GM12873 (cell line): ENCODE results near the gene SPIN1.

ENCODE experiments used
- CTCF ChIP-seq: IDR thresholded peaks from 2 replicates; pipeline ENCODE4 v1.5.1; 2012; ENCODE audit warnings: low read depth, mild to moderate bottlenecking, moderate library complexity, low read length, control low read depth; ENCODE audit not compliant: insufficient read depth; ENCODE audit errors: missing control alignments

Gene SPIN1

GRCh38 chr9:88362681-88363080, 25.6 kb upstream of the SPIN1 start:
- no peak for TF ChIP-seq CTCF

DNA sequence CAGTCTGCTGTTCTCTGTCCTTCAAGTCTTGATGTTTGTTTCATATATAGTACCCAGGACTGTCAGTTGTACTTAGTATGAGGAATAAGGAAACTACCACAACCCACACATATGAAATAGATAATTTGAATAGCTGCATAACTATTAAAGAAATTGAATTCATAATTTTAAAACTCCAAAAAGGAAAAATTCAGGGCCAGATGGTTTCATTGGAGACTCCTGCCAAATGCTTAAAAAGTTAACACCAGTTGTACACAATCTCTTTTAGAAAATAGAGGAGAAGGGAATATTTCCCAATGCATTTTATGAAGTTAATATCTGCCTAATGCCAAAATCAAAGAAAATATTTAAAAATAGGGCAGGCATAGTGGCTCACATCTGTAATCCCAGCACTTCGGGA, 24.6 kb upstream of the SPIN1 start:
- no peak for TF ChIP-seq CTCF

DNA sequence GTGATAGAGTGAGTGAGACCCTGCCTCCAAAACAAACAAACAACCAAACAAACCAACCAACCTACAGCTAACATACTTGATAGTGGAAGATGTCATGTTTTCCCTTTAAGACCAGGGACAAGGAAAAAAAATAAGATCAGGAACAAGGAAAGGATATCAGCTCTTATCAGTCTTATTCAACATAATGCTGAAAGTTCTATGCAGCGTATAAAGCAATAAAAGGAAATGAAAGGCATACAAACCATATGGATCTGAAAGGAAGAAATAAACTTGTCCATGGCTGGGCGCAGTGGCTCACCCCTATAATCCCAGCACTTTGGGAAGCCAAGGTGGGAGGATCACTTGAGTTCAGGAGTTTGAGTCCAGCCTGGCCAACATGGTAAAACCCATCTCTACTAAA, 23.5 kb upstream of the SPIN1 start:
- no peak for TF ChIP-seq CTCF

DNA sequence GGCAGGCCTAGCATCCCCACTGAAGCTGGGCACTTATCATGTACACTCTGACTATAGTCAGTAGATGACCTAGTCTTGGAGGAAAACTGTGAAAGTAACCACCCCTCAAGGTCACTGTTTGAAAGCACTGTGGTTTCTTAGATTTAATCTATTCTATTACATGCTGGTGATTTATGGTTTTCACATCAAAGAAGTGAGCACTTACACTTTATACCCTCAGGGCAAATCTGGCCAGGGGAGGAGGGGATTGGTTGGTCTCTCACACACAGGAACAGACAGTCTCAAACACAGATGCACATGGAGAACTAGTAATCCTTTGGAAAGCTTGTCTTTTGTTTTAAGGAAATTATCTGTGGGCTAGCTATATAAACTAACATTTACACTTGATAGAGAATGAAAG, 17.9 kb upstream of the SPIN1 start:
- no peak for TF ChIP-seq CTCF

GRCh38 chr9:88372103-88372654, 16.1 kb upstream of the SPIN1 start:
- no peak for TF ChIP-seq CTCF

DNA sequence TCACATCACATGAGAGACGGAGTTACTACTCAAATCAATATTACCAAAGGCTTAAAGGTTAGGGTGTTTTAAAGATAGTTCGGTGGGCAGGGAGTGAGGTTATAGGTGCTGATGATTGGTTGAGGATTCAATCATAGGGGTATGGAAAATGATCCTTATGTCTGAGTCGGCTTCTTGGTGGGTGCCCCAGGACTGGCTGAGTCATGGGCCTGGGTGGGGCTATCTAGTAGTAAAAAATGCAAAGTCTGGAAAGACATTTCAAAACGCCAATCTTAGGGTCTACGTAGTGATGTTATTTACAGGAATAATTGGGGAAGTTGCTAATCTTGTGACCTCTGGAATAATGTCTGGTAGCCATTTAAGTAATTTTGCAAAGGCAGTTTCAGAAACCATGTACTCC, 15.2 kb upstream of the SPIN1 start:
- no peak for TF ChIP-seq CTCF

GRCh38 chr9:88378317-88378716, 9.9 kb upstream of the SPIN1 start:
- peak; percentile 23 for TF ChIP-seq CTCF

DNA sequence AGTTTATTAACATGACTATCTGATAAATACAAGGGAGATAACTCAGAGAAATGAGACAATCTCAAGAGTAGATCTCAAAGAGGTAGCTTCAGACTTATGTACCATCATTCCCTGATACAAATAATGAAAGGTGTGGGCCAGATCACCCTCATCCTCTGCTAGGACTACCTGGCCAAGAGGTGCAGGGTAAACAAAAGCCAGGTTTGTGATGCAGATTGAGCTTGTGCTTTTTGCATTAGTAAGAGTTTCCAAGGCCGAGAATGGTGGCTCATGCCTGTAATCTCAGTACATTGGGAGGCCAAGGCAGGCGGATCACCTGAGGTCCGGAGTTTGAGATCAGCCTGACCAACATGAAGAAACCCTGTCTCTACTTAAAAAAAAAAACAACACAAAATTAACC, 8.9 kb upstream of the SPIN1 start:
- TF ChIP-seq CTCF = no peak
